GM18909 (cell line): ENCODE measurements around the gene ANTXRL.
"Not testable (repeated sequence)": the region's sequence is repeated elsewhere in the genome, so short reads cannot be mapped to it uniquely, and the experiment has no call there.

Source experiments
- ATAC-seq: cut with Tn5 transposase; IDR thresholded peaks from one replicate; pipeline ENCODE4 v1.9.1; 2021; ENCODE audit warnings: mild to moderate bottlenecking; ENCODE audit not compliant: unreplicated experiment, poor library complexity

Gene ANTXRL

GRCh38 chr10:46293228-46293627, 6.4 kb downstream of the ANTXRL start:
- ATAC-seq = no peak

- ATAC-seq = no peak
Measured at GRCh38 chr10:46293832-46294640, 7.2 kb downstream of the ANTXRL start.

GRCh38 chr10:46294641-46295220, 7.9 kb downstream of the ANTXRL start:
- ATAC-seq = no peak

GRCh38 chr10:46295350-46296010, 8.7 kb downstream of the ANTXRL start:
- ATAC-seq = not testable (repeated sequence)

GRCh38 chr10:46296086-46296485, 9.3 kb downstream of the ANTXRL start:
- ATAC-seq = not testable (repeated sequence)

GRCh38 chr10:46296641-46297141, 9.9 kb downstream of the ANTXRL start:
- ATAC-seq = no peak

- ATAC-seq = no peak
Measured at GRCh38 chr10:46297406-46298204, 10.8 kb downstream of the ANTXRL start.

- ATAC-seq = no peak
Measured at GRCh38 chr10:46298477-46299285, 11.9 kb downstream of the ANTXRL start.

GRCh38 chr10:46299286-46299535, 12.4 kb downstream of the ANTXRL start:
- no peak for ATAC-seq

- ATAC-seq = no peak
Measured at GRCh38 chr10:46299536-46300369, 13.0 kb downstream of the ANTXRL start.

GRCh38 chr10:46300370-46300711, 13.5 kb downstream of the ANTXRL start:
- not testable (repeated sequence) for ATAC-seq

GRCh38 chr10:46301056-46301645, 14.4 kb downstream of the ANTXRL start:
- ATAC-seq = no peak

- ATAC-seq = no peak
Measured at GRCh38 chr10:46301721-46302479, 15.1 kb downstream of the ANTXRL start.

- not testable (repeated sequence) for ATAC-seq
Measured at GRCh38 chr10:46302765-46303352, 16.1 kb downstream of the ANTXRL start.

- no peak for ATAC-seq
Measured at GRCh38 chr10:46304062-46304461, 17.3 kb downstream of the ANTXRL start.

- ATAC-seq = not testable (repeated sequence)
Measured at GRCh38 chr10:46304671-46305070, 17.9 kb downstream of the ANTXRL start.

- ATAC-seq = no peak
Measured at GRCh38 chr10:46305079-46305818, 18.5 kb downstream of the ANTXRL start.
